GM18520 (cell line): ENCODE results near the gene SEPTIN10.
"Not testable (repeated sequence)": the region's sequence is repeated elsewhere in the genome, so short reads cannot be mapped to it uniquely, and the experiment has no call there.

Source experiments
- ATAC-seq: cut with Tn5 transposase; IDR thresholded peaks from one replicate; pipeline ENCODE4 v1.9.1; 2021; ENCODE audit not compliant: unreplicated experiment

SEPTIN10 gene

GRCh38 chr2:109549016-109549590, 64.7 kb downstream of the SEPTIN10 start:
- no peak for ATAC-seq

DNA sequence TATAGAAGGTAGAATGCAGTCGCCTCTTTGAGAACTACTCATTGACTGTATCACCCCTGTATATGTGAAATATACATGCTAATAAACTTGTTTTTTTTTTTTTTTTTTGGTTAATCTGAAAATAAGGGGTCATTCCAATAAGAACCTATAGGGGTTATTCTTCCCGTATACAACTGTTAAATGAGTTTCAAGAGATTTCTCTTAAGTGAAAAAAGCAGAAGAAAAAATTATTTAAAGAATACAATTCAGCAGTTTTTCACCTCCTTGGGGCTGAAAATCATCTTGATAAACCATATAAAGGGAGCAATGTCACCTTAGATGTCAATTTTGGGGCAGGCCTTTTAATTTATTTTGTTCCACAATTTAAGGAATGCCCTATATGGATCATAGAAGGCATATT, 66.5 kb downstream of the SEPTIN10 start:
- ATAC-seq: no peak

DNA sequence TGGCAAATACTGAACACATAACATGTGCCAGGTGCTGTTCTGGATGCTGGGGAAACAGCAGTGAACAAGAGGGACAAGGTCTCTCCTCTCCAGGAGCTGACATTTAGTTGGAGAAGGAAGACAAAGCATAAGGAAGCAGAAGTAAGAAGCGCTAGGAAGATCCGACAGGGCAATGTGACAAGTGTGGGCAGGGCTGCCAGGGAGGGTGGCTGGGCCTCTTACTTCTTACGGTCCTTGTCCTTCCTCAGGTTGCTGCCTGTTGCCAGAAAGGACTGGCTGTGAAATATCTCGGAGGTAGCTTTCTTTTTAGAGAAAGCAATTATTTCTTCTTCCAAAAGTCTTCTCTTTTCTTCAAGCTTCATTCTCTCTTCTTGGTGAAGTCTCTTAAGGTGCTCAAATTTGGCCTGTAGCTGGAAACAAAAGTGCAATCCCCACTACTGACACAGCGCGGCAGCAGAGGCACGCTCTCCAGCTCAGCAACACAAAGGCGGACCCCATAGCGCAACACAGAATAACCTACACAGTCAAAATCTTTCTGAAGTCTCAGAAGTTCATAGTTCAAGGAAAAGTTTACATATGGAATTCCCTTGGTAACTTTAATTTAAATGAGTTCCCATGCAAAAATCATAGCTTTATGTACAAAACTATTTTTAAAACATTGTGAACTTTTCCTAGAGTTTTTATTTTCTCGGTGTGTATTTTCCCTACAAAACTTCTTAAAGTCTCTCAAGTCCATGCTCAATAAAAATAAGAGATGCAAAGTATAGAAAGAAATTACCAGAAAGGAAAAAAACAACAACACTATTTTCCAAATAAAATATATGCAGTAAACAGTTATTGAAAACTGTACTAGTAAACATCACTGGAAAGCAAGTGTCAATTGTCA, 67.7 kb downstream of the SEPTIN10 start:
- peak; percentile 53 for ATAC-seq

DNA sequence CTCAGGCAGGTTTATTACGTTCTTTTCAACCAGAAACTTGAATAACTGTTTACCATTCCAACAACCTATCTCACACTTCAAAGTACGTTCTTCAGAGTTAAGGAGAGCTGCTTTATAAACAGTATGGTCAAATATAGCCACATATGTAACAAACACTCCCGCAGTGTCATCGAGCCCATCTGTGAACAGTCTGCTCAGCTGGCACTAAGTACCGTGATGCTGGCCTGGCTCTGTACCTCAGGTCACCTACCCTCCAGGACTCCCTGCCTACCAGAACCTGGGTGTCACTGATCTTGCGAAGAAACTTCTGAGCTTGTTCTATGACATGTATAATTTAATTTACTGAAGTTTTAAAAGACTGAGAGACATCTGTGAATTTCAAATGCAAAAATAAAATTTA, 71.4 kb downstream of the SEPTIN10 start:
- ATAC-seq: no peak

GRCh38 chr2:109538546-109538945, 75.2 kb downstream of the SEPTIN10 start:
- ATAC-seq: no peak

DNA sequence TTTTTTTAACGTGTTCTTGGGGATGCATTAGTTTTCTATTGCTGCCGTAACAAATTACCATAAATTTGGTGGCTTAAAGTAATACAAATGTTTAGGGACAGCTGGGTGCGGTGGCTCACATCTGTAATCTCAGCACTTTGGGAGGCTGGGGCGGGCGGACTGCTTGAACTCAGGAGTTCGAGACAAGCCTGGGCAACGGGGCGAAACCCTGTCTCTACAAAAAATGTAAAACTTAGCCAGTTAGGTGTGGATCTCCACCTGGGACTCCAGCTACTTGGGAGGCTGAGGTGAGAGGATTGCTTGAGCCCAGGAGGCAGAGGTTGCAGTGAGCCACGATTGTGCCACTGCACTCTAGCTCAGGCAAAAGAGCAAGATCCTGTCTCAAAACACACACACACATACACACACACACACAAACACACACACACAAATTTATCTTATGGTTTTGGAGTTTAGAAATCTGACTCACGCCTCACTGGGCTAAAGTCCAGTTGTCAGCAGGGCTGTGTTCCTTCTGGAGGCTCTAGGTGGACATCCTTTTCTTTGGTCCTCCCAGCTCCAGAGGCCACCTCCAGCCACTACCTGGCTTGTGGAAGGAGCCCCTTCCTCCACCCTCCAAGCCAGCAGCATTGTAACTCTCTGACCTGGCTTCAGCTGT, 76.1 kb downstream of the SEPTIN10 start:
- no peak for ATAC-seq

DNA sequence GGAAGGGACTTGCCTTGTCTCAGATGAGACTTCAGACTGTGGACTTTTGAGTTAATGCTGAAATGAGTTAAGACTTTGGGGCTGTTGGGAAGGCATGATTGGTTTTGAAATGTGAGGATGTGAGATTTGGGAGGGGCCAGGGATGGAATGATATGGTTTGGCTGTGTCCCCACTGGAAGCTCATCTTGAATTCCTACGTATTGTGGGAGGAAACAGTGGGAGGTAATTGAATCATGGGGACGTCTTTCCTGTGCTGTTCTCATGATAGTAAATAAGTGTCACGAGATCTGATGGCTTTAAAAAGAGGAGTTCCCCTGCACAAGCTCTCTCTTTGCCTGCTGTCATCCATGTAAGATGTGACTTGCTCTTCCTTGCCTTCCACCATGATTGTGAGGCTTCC, 77.2 kb downstream of the SEPTIN10 start:
- not testable (repeated sequence) for ATAC-seq

DNA sequence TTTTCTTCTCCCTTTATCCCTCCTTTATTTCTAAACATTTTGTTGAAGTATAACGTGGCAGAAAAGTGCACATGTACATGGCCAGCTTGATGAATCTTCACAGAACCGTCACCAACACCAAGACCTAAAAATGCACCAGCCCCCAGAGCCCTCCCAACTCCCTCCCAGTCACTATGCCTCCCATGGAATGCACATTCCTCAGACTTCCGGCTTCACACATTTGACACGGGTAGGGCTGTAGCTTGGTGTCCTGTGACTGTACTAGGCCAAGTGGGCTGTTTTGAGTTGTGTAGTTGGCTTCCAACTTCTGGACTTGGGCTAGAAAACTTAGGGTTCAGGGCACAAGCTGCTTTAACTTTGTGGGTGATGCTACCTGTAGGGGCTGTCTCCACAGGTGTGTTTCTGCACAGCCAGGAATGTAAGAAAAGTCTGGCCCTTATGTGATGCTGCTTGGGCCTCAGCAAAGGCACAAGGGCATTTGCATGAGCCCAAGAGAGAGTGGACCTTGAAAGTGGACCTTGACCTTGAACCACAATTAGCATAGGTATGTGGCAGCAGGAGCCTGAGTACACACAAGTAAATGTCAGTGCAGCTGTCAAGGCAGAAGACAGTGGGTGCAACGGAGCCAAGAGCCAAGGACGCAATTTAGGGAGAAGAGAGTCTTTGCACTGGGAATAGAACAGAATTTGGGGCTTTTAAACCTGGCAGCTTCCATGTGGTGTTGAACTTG, 78.4 kb downstream of the SEPTIN10 start:
- ATAC-seq: no peak

DNA sequence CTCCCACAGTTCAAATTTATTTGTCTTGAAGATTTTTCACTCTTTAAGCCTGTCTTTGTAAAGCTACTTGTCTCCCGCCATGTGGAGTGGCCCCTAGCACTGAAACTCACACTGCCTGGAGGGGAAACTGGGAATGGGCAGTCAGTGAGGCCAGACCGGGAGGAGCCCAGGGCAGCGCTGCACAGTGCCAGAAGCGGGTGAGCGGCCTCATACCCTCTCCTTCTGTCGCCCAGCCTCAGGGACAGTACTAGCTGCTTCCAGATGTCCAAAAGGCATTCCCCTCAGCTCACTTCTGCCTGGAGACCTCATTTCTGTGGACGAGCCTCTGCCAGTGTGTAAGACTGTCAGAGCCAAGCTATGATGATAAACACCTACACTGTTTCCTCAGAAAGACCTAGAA, 79.9 kb downstream of the SEPTIN10 start:
- no peak for ATAC-seq

- ATAC-seq: no peak
These were observed 81.1 kb downstream of the SEPTIN10 start for GRCh38 chr2:109532728-109533076.

- ATAC-seq: no peak
These were observed 81.7 kb downstream of the SEPTIN10 start for GRCh38 chr2:109531896-109532727.

GRCh38 chr2:109531221-109531620, 82.5 kb downstream of the SEPTIN10 start:
- ATAC-seq: no peak

DNA sequence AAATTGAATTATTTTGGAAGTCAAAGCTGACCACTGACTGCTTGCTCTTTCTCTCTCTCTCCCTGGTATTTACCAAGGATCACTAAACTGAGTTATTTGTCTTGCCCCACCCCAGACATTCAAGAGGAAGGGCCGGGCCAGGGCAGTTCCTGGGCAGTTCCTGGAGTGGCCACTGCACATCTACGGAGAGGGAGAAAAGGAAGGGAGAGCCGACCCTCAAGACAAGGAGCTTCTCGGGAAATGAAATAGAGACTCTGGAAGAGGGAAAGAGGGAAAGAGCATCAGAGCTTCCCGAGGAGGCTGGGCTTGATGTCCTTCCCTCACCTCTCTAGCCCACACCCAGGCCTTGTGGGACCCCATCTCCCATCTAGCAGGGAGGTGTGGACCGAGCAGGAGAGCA, 83.1 kb downstream of the SEPTIN10 start:
- no peak for ATAC-seq

GRCh38 chr2:109529532-109530449, 84.0 kb downstream of the SEPTIN10 start:
- ATAC-seq: no peak

GRCh38 chr2:109528811-109529501, 84.8 kb downstream of the SEPTIN10 start:
- no peak for ATAC-seq

DNA sequence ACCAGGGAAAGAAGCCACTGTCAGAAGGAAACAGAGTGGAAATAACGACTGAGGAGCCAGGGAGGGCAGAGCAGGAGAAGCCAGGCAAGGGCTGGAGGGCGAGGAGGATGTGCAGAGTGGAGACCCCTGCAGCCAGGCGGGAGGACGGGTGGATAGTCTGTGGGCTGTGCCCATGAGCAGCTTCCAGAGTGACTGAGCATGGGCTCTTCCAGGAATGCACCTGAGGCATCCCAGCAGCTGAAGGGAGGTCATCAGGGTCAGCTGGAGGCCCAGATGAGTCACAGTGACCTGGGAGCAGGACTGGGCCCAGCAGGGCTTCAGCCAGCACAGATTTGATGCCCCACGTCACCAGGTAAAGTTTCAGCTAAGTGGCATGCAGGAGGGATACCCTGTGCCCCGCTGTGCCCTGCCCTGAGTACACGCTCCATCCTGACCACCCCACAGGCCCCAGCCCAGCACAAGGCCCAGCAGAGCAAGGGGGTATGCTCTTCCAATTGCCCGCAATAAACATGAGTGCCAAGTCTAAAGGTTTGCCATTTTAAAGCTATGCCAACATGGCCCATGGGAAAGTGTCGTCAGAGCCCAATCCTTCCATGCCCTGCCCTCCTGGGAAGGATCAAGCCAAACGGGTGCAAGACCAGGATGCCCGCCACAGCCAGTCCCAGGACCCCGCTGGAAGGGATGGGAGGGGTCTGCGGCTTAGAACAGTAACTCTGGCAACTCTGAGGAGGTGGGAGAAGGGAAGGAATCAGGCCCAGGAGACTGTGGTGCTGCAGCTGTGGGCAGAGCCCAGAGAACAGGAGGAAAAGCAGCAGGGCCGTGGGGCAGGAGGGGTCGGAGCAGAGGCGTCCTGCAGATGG, 85.7 kb downstream of the SEPTIN10 start:
- no peak for ATAC-seq

GRCh38 chr2:109527079-109527478, 86.7 kb downstream of the SEPTIN10 start:
- ATAC-seq: no peak

- ATAC-seq: no peak
These were observed 87.3 kb downstream of the SEPTIN10 start for GRCh38 chr2:109526442-109526970.
